ENCODE results near the gene AATK.
"Not testable (repeated sequence)": the region's sequence is repeated elsewhere in the genome, so short reads cannot be mapped to it uniquely, and the experiment has no call there.

AATK gene

DNA sequence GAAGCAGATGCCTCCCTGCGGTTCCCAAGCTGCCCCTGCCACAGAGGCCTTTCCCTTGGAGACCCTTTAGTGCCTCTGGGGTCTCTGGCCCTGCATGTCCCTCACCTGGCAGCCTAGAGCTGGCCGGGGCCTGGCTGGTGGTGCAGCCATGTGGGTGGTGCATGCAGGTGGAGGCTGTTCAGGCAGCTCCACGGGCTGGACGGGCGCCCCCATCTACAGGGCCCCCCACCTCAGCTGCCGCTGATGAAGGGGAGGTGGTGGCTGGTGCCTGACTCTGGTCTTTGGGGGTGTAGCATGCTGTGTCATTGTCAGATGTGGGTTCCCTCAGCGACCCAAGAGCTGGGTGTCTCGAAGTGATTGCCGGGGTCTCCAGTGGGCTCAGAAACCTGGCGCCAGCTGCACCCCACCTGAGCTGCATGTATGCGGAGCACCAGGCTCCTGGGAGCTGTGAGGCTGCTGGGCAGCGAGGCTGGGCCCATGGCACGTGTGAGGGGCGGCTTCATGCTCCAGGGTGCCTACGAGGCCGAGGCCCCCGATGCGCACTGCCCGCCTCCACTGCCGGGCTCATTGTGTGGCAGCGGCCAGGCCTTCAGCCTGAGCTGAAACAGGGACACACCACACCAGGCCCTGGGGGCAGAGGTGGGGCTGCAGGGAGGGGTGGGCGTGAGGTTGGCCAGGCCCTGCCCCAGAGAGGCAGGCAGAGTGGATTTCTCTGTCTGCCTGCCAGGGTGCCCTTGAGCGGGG lies 74.1 kb downstream of the AATK start:
- DNase-seq (no peak), ATAC-seq (no peak)

DNA sequence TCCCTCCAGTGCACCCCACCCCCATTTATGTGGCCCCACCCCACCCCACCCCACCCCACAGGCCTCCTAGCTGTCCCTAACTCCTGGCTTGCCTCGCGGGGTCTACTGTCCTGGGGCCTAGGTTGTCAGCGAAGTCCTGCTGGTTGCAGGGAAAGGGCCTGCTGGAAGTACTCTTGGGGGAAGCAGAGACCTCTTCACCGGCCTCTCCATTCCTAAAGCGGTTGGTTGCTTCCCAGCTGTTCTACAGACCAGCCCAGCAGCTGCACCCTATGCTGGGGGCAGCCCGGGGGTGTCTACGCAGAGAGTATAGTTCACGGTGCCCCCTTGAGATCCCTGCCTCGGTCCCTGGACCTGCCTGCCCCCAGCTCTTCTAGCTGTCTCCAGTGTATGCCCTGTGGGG lies 74.9 kb downstream of the AATK start:
- no peak for ATAC-seq
- no peak for DNase-seq

GRCh38 chr17:81090361-81091136 lies 75.5 kb downstream of the AATK start:
- DNase-seq: peak; percentile 42
- no peak for ATAC-seq

DNA sequence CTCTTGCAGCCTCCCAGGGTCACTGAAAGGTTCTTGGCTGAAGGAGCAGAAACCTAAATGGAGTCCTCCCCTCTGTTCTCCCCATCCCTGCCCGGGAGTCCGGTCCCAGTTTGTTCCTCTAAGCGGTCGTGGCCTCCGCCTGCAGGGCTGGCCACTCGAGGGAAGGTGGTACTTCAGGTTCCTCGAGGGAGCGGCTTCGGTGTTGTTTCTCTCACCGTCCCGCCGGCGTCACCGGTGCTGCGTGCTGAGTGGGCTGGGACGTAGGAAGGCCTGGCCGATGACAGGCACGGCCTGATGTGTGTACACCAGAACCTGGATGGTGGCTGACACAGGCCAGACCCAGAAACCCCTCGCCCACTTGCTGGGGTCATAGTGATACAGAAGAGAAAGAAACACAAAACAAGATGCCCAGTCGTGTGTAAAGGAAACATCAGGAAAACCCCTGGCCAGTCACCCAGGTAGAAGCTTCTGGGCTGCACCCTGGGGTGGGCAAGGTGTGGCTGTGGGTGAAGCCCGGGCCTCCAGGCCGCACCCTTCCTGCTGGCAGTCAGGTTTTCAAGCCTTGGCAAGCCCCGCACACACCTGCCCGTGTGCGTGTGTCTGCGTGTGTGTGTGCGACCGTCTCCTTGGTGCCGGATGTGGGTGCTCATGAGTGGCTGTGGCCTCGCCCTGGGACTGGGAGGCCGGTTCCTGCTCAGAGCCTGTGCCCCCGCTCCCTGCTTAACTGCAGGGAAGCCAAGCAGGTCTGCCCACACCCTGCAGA lies 79.1 kb downstream of the AATK start:
- ATAC-seq (no peak), DNase-seq (no peak)

DNA sequence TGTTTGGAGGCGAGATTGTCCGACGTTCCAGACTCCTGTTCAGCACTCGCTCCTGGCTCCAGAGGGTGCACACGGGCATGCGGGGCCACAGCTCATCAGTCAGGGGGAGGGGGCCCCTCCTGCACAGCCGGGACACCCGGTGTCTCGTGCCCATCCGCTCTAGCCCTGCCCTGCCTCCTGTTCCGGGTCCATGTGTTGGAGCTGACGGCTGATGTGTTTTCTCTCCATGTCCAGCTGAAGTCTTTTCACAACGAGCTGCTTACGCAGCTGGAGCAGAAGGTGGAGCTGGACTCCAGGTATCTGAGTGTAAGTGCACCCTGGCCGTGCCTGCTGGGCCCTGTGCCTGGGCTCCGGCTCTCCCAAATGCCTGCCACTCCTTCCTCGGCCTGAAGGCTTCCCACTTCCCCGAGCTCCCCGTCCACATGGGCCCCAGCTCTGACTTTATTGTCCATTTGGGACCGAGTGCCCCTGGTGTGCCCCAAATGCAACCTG lies 80.6 kb downstream of the AATK start:
- no peak for DNase-seq

GRCh38 chr17:81084680-81085419 lies 81.2 kb downstream of the AATK start:
- no peak for ATAC-seq
- DNase-seq: no peak

More for the DNA sequence above, 80.6 kb downstream of the AATK start:
- no peak for ATAC-seq

- DNase-seq: no peak
- ATAC-seq: no peak
These were observed 82.8 kb downstream of the AATK start for GRCh38 chr17:81083125-81083765.

GRCh38 chr17:81082177-81083073 lies 83.6 kb downstream of the AATK start:
- DNase-seq (no peak), ATAC-seq (no peak)

GRCh38 chr17:81081222-81082176 lies 84.5 kb downstream of the AATK start:
- DNase-seq (no peak), ATAC-seq (no peak)

DNA sequence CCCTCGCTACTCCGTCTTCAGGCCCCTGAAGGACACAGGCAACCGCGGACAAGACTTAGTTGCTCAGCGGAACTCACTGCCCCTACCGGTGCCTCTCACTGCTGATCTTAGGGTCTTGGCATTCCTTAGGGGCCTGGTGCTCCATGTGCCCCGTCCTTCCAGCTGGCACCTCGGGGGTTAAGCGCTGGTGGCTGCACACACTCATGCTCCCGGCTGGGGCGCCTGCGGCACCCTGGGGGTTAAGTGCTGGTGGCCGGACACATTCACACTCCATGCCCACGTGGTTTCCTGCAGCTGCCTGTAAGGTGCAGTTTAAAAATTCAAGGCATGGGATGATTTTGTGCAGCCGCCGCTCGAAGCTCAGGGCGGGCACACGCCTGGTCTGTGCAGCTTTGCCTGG lies 86.0 kb downstream of the AATK start:
- ATAC-seq: no peak
- no peak for DNase-seq

GRCh38 chr17:81078026-81078913 lies 87.8 kb downstream of the AATK start:
- DNase-seq, ATAC-seq: not testable (repeated sequence)

- DNase-seq (no peak), ATAC-seq (no peak)
These were observed 89.8 kb downstream of the AATK start for GRCh38 chr17:81076141-81076679.

GRCh38 chr17:81075307-81075706 lies 90.7 kb downstream of the AATK start:
- ATAC-seq (no peak), DNase-seq (no peak)

- ATAC-seq: no peak
These were observed 91.1 kb downstream of the AATK start for GRCh38 chr17:81074875-81075274.

GRCh38 chr17:81073967-81074839 lies 91.8 kb downstream of the AATK start:
- no peak for DNase-seq
- no peak for ATAC-seq

More at GRCh38 chr17:81074875-81075274, 91.1 kb downstream of the AATK start:
- DNase-seq: no peak
